Stimulated activated CD8-positive, alpha-beta memory T cell treated with anti-CD3 and anti-CD28 coated beads, Interleukin-4, amount 100 ng/mL, for 24 hours (primary cell): ENCODE measurements around the gene SLC10A1.
"Not testable (repeated sequence)": the region's sequence is repeated elsewhere in the genome, so short reads cannot be mapped to it uniquely, and the experiment has no call there.

Source experiments
- DNase-seq: peaks from one replicate; pipeline ENCODE4 v3.0.0-alpha.2; 2020; ENCODE audit warnings: low read depth

SLC10A1 gene

DNA sequence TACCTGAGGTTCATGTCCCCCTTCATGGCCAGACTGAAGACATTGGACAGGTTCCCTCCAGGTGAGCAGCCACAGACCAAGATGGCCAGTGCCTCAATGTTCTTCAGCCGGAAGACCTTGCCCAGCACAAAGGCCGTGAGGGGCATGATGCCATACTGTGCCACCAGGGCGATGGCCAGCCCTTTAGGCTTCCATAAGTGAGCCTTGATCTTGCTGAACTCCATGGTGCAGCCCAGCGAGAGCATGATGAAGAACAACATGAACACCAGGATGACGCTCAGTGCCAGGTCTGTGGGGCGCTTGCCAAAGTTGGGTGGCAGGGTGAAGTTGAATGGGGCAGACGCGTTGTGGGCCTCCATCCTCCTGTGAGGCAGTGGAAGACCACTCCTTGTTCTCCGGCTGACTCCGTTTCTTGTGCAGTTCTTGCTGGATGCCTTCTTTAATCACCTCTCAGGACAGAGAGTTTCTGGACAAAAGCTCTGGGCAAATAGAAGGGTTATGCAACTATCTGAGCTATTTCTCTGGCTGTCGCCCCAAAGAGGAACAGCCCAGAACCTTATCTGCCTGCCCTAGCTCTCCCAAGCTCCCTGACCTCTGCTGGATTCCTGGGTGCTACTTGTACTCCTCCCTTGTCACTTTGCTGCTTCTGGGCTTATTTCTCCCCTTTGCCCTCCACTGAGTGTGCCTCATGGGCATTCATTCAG, at the start of gene SLC10A1:
Gene SLC10A1, minus strand, starts transcription at position 445 of the 704 bp plus-strand sequence. Its CDS starts 86 bp downstream, at position 359.
- no peak for DNase-seq

DNA sequence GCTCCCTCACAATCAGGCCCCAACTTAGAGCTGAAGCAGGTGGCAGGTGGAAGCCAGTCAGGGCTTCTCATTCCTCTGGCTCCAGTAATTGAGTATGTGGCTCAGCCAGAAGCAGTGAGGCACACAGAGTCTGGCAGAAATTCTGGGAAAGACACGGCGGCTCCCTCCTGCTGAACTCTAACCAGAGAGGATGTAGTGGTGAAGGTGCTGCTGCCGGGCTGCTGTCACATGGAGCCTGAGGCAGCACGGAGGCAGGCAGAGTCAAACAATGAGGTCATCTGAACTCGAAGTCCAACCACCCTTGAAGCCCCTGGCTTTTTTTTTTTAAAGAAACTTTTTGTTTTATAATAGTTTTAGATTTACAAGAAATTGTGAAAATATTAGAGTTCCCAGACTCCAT, 48.7 kb upstream of the SLC10A1 start:
- DNase-seq, result no peak

DNA sequence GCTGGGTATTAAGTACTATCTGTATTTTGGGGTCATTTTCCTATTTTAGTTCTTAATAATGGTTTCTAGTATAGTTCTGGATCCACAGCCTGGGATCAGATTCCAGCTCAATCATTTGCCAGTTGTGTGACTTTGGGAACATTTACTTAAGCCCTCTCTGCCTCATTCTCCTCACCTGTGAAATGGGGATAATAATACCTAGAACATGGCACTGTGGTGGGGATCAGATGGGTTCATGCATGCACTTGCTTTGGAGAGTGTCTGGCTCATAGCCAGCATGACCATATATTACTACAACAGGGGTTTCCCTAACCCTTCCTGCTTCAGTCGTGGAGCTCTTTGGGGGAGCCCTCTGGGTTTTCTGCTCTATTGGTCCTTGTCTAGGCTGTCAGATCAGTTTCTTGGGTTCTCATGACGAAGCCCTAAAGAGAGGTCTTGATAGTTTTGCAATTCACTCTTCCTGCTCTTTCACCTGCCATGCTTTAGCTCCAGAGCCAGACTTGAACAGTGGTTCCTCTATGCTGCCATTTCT, 48.1 kb upstream of the SLC10A1 start:
- DNase-seq, result no peak

DNA sequence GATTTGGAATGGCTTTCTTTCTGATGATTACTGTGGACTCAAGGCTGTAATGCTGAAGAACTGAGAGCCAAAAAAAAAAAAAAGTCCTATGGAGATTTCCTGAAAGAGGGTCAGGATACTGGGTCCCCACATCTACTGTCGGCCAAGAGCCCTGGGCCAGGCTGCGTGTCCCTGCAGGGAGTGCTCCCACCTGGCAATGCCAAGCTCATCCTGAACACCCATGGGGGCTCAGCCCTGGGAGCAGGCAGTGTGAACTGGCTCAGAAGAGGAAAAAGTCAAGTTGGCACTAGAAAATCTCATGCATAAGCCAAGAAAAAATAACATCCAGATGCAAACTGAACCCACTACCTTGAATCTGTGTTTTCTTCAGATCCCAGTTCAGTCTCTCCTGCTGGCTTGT, 47.1 kb upstream of the SLC10A1 start:
- no peak for DNase-seq

- no peak for DNase-seq
These were observed 45.8 kb upstream of the SLC10A1 start for GRCh38 chr14:69842686-69843420.

GRCh38 chr14:69841656-69842055, 44.6 kb upstream of the SLC10A1 start:
- DNase-seq, result no peak

- DNase-seq, result no peak
These were observed 42.6 kb upstream of the SLC10A1 start for GRCh38 chr14:69839661-69840060.

DNA sequence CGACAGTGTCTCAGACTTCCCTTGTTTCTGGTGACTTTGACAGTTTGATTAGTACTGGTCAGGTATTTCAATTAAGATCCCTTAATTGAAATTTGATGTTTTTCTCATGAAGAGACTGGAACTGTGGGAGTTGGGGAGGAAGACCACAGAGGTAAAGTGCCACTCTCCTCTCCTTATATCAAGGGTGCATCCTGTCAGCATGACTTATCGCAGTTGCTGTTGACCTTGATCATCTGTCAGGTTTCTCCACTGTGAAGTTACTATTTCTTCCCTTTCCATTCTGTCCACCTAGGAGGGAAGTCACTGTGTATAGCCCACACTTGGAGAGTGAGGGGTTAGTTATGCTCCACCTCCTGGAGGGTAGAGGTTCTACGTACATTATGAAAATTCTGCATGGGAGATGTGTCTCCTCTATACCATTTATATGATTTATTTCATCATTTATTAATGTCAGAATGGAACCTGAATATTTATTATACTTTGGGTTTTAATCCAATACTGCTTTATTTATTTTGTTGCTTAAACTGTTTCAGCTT, 41.9 kb upstream of the SLC10A1 start:
- DNase-seq, result no peak

DNA sequence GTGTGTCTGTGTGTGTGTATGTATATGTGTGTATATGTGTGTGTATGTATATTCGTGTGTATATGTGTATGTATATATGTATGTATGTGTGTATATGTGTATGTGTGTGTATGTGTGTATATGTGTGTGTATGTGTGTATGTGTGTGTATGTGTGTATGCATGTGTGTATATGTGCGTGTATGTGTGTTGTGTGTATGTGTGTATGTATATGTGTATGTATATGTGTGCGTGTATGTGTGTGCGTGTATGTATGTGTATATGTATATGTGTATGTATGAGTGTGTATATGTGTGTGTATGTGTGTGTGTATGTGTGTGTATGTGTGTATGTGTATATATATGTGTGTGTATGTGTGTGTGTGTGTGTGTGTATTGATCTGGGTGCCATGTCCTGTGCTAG, 31.8 kb upstream of the SLC10A1 start:
- DNase-seq, result no peak

GRCh38 chr14:69828354-69828753, 31.3 kb upstream of the SLC10A1 start:
- no peak for DNase-seq

DNA sequence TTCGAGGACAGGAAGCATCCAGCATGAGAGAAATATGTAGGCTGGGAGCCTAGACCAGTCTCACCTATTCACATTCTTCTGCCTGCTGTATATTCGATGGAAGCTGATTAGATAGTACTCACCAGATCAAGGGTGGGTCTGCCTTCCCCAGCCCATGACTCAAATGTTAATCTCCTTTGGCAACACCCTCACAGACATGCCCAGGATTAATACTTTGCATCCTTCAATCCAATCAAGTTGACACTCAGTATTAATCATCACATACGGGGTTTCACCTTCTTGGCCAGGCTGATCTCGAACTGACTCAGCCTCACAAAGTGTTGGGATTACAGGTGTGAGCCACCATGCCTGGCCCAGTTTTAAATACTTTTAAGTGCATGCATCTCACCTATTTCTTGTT, 30.5 kb upstream of the SLC10A1 start:
- DNase-seq, result no peak

DNA sequence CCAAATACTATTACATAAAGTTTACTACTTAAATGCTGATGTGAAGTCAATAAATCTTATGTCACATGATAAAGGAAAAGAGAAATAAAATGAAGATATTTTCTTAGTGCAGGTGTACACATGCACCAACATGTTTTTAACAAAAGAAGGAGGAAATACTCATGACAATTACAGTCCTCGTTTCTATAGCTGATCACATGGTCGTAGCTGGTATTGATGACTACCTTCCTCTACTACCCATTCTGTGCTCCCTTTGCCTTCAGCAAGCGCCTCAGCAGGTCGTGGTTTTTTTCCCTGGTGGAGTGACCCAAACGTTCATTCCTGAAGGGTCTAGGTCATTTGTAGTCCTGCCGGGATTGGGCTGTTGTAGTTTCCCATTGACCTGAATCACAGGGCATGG, 25.4 kb upstream of the SLC10A1 start:
- DNase-seq, result no peak

DNA sequence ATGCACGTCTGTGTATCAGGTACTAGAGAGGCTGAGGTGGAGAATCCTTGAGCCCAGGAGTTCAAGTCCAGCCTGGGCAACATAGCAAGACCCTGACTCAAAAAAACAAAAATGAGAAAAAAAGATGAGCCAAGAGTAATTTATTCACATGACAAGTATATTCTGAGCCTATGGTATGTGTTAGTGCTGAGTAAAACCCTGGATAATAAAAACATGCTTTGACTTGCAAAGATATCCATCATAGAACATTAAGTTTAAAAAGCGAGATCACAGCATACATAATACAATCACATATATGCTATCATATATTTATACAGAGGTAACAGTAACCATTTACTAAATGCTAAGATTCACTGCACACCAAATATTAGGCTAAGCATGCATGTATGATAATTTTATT, 23.9 kb upstream of the SLC10A1 start:
- DNase-seq, result no peak

DNA sequence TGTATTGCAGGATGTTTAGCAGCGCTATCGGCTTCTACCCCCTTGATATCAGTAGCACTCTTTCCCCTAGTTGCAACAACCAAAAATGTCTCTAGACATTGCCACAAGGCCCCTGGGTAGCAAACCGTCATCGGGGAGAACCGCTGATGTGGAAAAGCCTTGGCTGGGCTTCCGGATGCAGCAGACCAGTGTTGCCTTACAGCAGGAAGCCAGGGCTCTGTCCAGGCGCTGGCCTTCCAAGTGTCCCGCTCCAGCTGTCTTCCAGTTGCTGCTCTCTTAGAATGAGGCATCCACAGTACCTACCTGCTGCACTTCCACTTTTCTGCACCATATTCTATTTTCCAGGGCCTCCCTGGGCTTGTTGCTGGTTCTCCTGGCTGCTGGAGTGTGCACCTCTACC, 22.6 kb upstream of the SLC10A1 start:
- no peak for DNase-seq

DNA sequence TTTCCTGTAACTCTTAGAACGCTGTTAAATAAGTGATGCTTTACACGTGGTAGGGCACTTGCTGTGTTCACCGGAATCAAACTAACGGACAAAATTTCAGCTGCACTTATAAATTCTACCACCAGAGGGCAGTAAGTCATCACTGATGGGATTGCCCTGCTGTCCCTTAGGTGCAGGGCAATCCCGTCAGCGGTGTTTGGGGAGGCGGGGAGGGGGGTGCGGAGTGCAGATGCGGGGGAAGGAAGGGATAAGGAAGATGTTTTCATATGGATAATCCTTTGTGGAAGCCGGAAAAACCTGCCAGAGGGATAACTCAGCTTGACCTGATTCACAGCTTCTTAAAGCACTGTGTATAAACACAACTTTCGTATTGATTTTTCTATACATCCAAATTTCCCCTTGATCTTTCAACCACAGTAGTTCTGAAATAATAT, 21.7 kb upstream of the SLC10A1 start:
- peak; percentile 4 for DNase-seq

- no peak for DNase-seq
These were observed 19.2 kb upstream of the SLC10A1 start for GRCh38 chr14:69816216-69816615.

DNA sequence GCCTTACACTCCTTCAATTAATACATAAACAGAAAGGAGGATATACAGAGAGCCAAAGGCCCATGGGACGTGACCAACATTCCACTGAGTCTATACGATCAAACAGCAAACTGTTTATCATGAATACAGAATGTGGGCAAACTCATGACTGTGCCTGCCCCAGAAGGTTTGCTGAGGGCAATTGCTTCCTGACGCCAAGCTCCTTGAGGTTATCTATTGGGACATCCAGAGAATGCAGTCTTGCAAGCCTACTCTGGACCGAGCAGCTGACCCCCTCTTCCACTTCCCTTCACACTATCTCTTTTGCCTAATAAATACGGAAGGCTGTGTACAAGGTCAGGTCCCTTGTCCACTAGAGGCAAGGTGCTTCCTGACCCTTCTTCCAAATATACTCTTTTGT, 18.5 kb upstream of the SLC10A1 start:
- DNase-seq, result no peak

GRCh38 chr14:69814397-69814796, 17.4 kb upstream of the SLC10A1 start:
- DNase-seq, result no peak

- DNase-seq, result not testable (repeated sequence)
These were observed 16.3 kb upstream of the SLC10A1 start for GRCh38 chr14:69813346-69813745.

- no peak for DNase-seq
These were observed 15.7 kb upstream of the SLC10A1 start for GRCh38 chr14:69812711-69813110.

GRCh38 chr14:69811868-69812252, 14.8 kb upstream of the SLC10A1 start:
- no peak for DNase-seq

- no peak for DNase-seq
These were observed 14.3 kb upstream of the SLC10A1 start for GRCh38 chr14:69811227-69811867.
